ENCODE measurements around the gene CTNNA3. TPM values are rescaled to one million over a fixed set of nuclear protein-coding genes. Genes with fewer than 3 reads are reported as not detected.

CTNNA3 gene
- polyA plus RNA-seq, 1 experiment, result 0.26 TPM

GRCh38 chr10:66799474-66799873 is 896.5 kb downstream of the CTNNA3 start:
- ChIA-PET POLR2A (no interaction called here), CTCF (no interaction called here)
- TF ChIP-seq, protein P1, sequence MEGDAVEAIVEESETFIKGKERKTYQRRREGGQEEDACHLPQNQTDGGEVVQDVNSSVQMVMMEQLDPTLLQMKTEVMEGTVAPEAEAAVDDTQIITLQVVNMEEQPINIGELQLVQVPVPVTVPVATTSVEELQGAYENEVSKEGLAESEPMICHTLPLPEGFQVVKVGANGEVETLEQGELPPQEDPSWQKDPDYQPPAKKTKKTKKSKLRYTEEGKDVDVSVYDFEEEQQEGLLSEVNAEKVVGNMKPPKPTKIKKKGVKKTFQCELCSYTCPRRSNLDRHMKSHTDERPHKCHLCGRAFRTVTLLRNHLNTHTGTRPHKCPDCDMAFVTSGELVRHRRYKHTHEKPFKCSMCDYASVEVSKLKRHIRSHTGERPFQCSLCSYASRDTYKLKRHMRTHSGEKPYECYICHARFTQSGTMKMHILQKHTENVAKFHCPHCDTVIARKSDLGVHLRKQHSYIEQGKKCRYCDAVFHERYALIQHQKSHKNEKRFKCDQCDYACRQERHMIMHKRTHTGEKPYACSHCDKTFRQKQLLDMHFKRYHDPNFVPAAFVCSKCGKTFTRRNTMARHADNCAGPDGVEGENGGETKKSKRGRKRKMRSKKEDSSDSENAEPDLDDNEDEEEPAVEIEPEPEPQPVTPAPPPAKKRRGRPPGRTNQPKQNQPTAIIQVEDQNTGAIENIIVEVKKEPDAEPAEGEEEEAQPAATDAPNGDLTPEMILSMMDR (IDR thresholded peaks at IDR 0.05; ENCODE audit: low read depth, low read length), result no peak
- no peaks in the 10 kb centered on the region for H3K9me3 ChIP-seq (ENCODE audit: control insufficient read depth, insufficient read depth, low read length)
- no peaks in the 10 kb centered on the region for H3K27me3 ChIP-seq (ENCODE audit: control insufficient read depth, insufficient read depth, low read length)
- DNase-seq (ENCODE audit: low read depth, low spot score), result no peak
- no peak overlapping the region for H3K27ac ChIP-seq (ENCODE audit: low read depth, low read length)
- H3K4me3 ChIP-seq (ENCODE audit: low read depth, low read length), result no peak overlapping the region; the same call in 1 of the 2 replicates

DNA sequence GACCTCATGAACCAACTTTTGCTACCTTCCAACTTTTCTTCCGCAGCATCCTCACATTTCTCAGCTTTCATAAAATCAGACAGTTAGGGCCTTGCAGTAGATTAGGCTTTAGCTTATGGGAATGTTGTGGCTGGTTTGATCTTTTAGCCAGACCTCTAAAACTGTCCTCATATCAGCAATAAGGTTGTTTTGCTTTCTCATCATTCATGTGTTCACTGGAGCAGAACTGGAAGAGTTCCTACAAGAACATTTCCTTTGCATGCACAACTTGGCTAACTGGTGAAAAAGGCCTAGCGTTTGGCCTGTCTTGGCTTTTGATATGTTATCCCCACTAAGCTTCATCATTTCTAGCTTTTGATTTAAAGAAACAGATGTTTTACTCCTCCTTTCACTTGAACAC is 900.1 kb downstream of the CTNNA3 start:
- DNase-seq (ENCODE audit: low read depth, low spot score), result no peak
- H3K27ac ChIP-seq (ENCODE audit: low read depth, low read length), result no peak overlapping the region
- no peaks in the 10 kb centered on the region for H3K27me3 ChIP-seq (ENCODE audit: control insufficient read depth, insufficient read depth, low read length)
- TF ChIP-seq, protein P1 (IDR thresholded peaks at IDR 0.05; ENCODE audit: low read depth, low read length), result no peak
- no peak overlapping the region for H3K4me3 ChIP-seq (ENCODE audit: low read depth, low read length)
- no peaks in the 10 kb centered on the region for H3K9me3 ChIP-seq (ENCODE audit: control insufficient read depth, insufficient read depth, low read length)
- ChIA-PET CTCF (no interaction called here), POLR2A (no interaction called here)

GRCh38 chr10:66792441-66792840 is 903.6 kb downstream of the CTNNA3 start:
- TF ChIP-seq, protein P1 (IDR thresholded peaks at IDR 0.05; ENCODE audit: low read depth, low read length), result no peak
- CTCF ChIA-PET, result no interaction called here
- Histone ChIP-seq H3K4me3 (ENCODE audit: low read depth, low read length) (no peak overlapping the region), H3K9me3 (ENCODE audit: control insufficient read depth, insufficient read depth, low read length) (no peaks in the 10 kb centered on the region), H3K27me3 (ENCODE audit: control insufficient read depth, insufficient read depth, low read length) (no peaks in the 10 kb centered on the region), H3K27ac (ENCODE audit: low read depth, low read length) (no peak overlapping the region)
- no peak for DNase-seq (ENCODE audit: low read depth, low spot score)
- POLR2A ChIA-PET, result no interaction called here

DNA sequence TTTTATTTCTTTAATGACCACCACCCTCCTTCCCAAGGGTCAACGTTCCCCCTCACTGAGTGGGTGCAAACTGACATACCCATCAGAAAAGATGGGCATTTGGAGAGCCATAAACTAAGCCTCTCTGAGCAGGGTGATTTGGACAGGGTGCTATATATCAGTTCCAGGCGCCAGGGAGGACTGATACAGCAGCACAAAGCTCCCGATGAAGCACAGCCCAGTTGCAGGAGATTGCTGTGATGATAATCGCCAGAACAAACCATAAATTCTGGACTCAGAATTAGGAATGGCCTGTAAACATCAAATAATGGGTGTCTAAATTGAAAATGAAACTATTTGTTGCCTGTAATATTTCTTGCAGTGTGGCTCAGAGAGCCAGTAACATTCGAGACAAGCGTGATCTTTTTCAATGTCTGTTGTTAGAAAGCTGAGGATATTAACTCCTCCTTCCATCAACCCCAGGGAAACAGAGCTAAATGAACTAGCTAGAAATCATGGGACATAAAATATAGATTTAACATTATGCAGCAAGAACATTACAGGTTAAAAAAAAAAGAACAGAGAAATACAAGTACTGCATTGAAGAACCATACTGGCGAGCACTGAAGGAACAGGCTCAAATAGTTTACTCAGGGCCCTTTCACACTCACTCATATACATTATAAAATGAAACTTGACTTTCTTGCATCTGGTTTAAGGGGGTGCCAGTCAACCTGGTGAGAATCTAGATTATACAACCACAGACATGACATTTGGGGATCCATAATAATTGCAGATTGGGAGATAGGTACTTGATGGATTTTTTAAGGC is 907.6 kb downstream of the CTNNA3 start:
- POLR2A ChIA-PET, result no interaction called here
- CTCF ChIA-PET, result no interaction called here
- TF ChIP-seq, protein P1 (IDR thresholded peaks at IDR 0.05; ENCODE audit: low read depth, low read length), result no peak

GRCh38 chr10:66786709-66787108 is 909.3 kb downstream of the CTNNA3 start:
- Histone ChIP-seq H3K4me3 (ENCODE audit: low read depth, low read length) (no peak overlapping the region), H3K27me3 (ENCODE audit: control insufficient read depth, insufficient read depth, low read length) (no peaks in the 10 kb centered on the region), H3K27ac (ENCODE audit: low read depth, low read length) (no peak overlapping the region), H3K9me3 (ENCODE audit: control insufficient read depth, insufficient read depth, low read length) (no peaks in the 10 kb centered on the region)
- TF ChIP-seq, protein P1 (IDR thresholded peaks at IDR 0.05; ENCODE audit: low read depth, low read length), result no peak
- CTCF ChIA-PET, result no interaction called here
- POLR2A ChIA-PET, result interaction anchor here (0.6 kb wide), 1 partner anchor 108 kb away, joined by 3 read pairs; no protein-coding TSS in a partner anchor
- DNase-seq (ENCODE audit: low read depth, low spot score), result no peak

More for the DNA sequence above, 907.6 kb downstream of the CTNNA3 start:
- Histone ChIP-seq H3K4me3 (ENCODE audit: low read depth, low read length) (no peak overlapping the region), H3K27me3 (ENCODE audit: control insufficient read depth, insufficient read depth, low read length) (no peaks in the 10 kb centered on the region), H3K27ac (ENCODE audit: low read depth, low read length) (no peak overlapping the region), H3K9me3 (ENCODE audit: control insufficient read depth, insufficient read depth, low read length) (no peaks in the 10 kb centered on the region)
- DNase-seq (ENCODE audit: low read depth, low spot score), result no peak
